ENCODE results near the gene PROSER2.

DNA sequence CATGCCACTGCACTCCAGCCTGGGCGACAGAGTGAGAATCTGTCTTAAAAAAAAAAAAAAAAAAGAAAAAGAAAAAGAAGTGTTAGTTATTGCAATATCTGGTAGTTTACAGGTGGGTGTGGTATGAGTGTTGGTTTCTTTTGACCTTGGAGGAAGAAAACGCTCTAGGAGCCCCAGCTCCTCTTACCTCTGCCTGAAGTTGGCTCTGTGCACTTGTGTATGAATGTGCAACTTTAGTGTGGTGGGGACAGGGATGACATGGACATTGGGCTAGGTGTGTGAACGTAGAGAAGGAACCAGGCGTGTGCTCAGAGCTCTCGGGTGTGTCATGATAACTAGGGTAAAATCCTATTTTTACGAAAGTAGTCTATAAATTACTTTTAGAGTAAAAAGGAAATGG lies 11.9 kb downstream of the PROSER2 start:
- no peak for TF ChIP-seq CTCF (IDR thresholded peaks at IDR 0.05)
- no peak for TF ChIP-seq POLR2A (IDR thresholded peaks at IDR 0.05)

Measured in uterus (tissue), 2 donors.